Neutrophil (primary cell): ENCODE results near the gene CPSF6.

Experiments used
- H3K27ac ChIP-seq: fragments of 200-600 bp; sonication (generic); 2 replicates; pipeline ENCODE4 v1.5.1; 2016; ENCODE audit warnings: mild to moderate bottlenecking, moderate library complexity
- H3K27me3 ChIP-seq: fragments of 200-600 bp; sonication (generic); 2 replicates; pipeline ENCODE4 v1.6.0; 2016; ENCODE audit warnings: mild to moderate bottlenecking
- H3K36me3 ChIP-seq: fragments of 200-600 bp; sonication (generic); 2 replicates; pipeline ENCODE4 v1.5.1; 2017
- H3K4me1 ChIP-seq, 2 experiments: fragments of 200-600 bp in 1 of 2; sonication (generic) in 1 of 2; 1 replicate in 1 of 2; 2 replicates in 1 of 2; pipeline versions ENCODE4 v1.5.1 to v1.6.1; 2013 to 2016; ENCODE audit warnings: low read depth in 1 of 2, low read length in 1 of 2, mild to moderate bottlenecking in 1 of 2, moderate library complexity in 1 of 2; ENCODE audit not compliant: control insufficient read depth in 1 of 2, insufficient read depth in 1 of 2
- H3K4me3 ChIP-seq, 2 experiments: fragments of 200-600 bp in 1 of 2; sonication (generic) in 1 of 2; 1 replicate in 1 of 2; 2 replicates in 1 of 2; pipeline ENCODE4 v1.5.1; 2013 to 2016; ENCODE audit warnings: low read depth in 1 of 2, low read length in 1 of 2, mild to moderate bottlenecking in 1 of 2, moderate library complexity in 1 of 2
- H3K9me3 ChIP-seq: fragments of 200-600 bp; sonication (generic); 2 replicates; pipeline ENCODE4 v1.5.1; 2016
- CTCF ChIP-seq: fragments of 200-600 bp; sonication (generic); IDR thresholded peaks from 2 replicates; pipeline ENCODE4 v1.5.1; 2016; ENCODE audit warnings: antibody characterized with exemption

The CPSF6 gene

GRCh38 chr12:69275471-69275891 lies 36.1 kb downstream of the CPSF6 start:
- no peaks in the 10 kb centered on the region for H3K4me1 ChIP-seq
- H3K27me3 ChIP-seq = no peaks in the 10 kb centered on the region
- peaks cover 4% of the 10 kb centered on the region for H3K36me3 ChIP-seq
- H3K27ac ChIP-seq = no peak overlapping the region
- no peak for TF ChIP-seq CTCF
- no peak overlapping the region for H3K4me3 ChIP-seq
- H3K9me3 ChIP-seq = no peaks in the 10 kb centered on the region

- no peak overlapping the region for H3K4me3 ChIP-seq
- no peaks in the 10 kb centered on the region for H3K9me3 ChIP-seq
- no peak overlapping the region for H3K27ac ChIP-seq
- TF ChIP-seq CTCF = no peak
- H3K27me3 ChIP-seq = peaks cover 12% of the 10 kb centered on the region
- H3K4me1 ChIP-seq = peaks cover 0 to 7% of the 10 kb centered on the region in 2 experiments
- H3K36me3 ChIP-seq = no peaks in the 10 kb centered on the region
Observed at GRCh38 chr12:69278814-69279782, 39.7 kb downstream of the CPSF6 start.

- H3K9me3 ChIP-seq = no peaks in the 10 kb centered on the region
- H3K27me3 ChIP-seq = peaks cover 57% of the 10 kb centered on the region
- no peaks in the 10 kb centered on the region for H3K36me3 ChIP-seq
- no peak overlapping the region for H3K27ac ChIP-seq
- H3K4me3 ChIP-seq = peak overlapping the region in 1 of 2 experiments; percentile 1
- TF ChIP-seq CTCF = no peak
- peaks cover 0 to 13% of the 10 kb centered on the region in 2 experiments for H3K4me1 ChIP-seq
Observed at GRCh38 chr12:69284131-69284530, 44.8 kb downstream of the CPSF6 start.

GRCh38 chr12:69287556-69287955 lies 48.2 kb downstream of the CPSF6 start:
- H3K36me3 ChIP-seq = no peaks in the 10 kb centered on the region
- H3K27me3 ChIP-seq = peaks cover 57% of the 10 kb centered on the region
- peaks cover 10 to 22% of the 10 kb centered on the region in 2 experiments for H3K4me1 ChIP-seq
- no peaks in the 10 kb centered on the region for H3K9me3 ChIP-seq
- H3K4me3 ChIP-seq = no peak overlapping the region
- no peak overlapping the region for H3K27ac ChIP-seq
- no peak for TF ChIP-seq CTCF

GRCh38 chr12:69290545-69291277 lies 51.3 kb downstream of the CPSF6 start:
- no peaks in the 10 kb centered on the region for H3K9me3 ChIP-seq
- H3K27me3 ChIP-seq = peaks cover 29% of the 10 kb centered on the region
- no peaks in the 10 kb centered on the region for H3K36me3 ChIP-seq
- peak; percentile 96 for TF ChIP-seq CTCF
- H3K27ac ChIP-seq = no peak overlapping the region
- H3K4me1 ChIP-seq = peaks cover 9 to 10% of the 10 kb centered on the region in 2 experiments
- H3K4me3 ChIP-seq = peak overlapping the region in 1 of 2 experiments; percentile 23
